Thyroid gland (tissue), 4 donors: Measurements from ENCODE around the gene SPNS2. TPM values are rescaled to one million over a fixed set of nuclear protein-coding genes. Genes with fewer than 3 reads are reported as not detected.
A peak's percentile ranks its signal among the peaks of the same experiment; 100 is the strongest.

Source experiments
- DNase-seq, 2 donors: peaks; one replicate each; pipeline ENCODE4 v3.0.0-alpha.2; 2019
- H3K27ac ChIP-seq, 3 donors: fragments of 200-600 bp; sonication (generic); 1 replicate in 2 of 3; 2 replicates in 1 of 3; pipeline ENCODE4 v1.5.1; 2016 to 2019; ENCODE audit warnings: mild to moderate bottlenecking in 1 of 3, moderate library complexity in 1 of 3
- H3K27me3 ChIP-seq: fragments of 200-600 bp; sonication (generic); one replicate; pipeline ENCODE4 v1.5.1; 2019
- H3K36me3 ChIP-seq, 2 donors: fragments of 200-600 bp; sonication (generic); one replicate each; pipeline ENCODE4 v1.5.1; 2016 to 2019
- H3K4me1 ChIP-seq, 2 donors: fragments of 200-600 bp; sonication (generic); one replicate each; pipeline ENCODE4 v1.5.1; 2017 to 2019
- H3K4me3 ChIP-seq, 3 donors: fragments of 200-600 bp; sonication (generic); replicated peaks in 1 of 3; 1 replicate in 2 of 3; 2 replicates in 1 of 3; pipeline ENCODE4 v1.5.1; 2016; ENCODE audit warnings: mild to moderate bottlenecking in 1 of 3
- H3K9me3 ChIP-seq: fragments of 200-600 bp; sonication (generic); one replicate; pipeline ENCODE4 v1.5.1; 2017
- POLR2A ChIP-seq, 2 donors: fragments of 450-650 bp; IDR thresholded peaks; one replicate each; pipeline ENCODE4 v1.6.1; 2017; ENCODE audit warnings: antibody characterized with exemption in 2 of 2, mild to moderate bottlenecking in 2 of 2, moderate library complexity in 1 of 2
- WGBS, 2 donors: methylation state at CpG; one replicate each; pipeline ENCODE4 v1.1.5; 2017; 5-methylcytosine and 5-hydroxymethylcytosine counted together
- intact Hi-C: fragments of 100-400 bp; cut with DNase I; formaldehyde crosslinking; loops from one replicate; pipeline ENCODE4 v1.15.1; 2023
- total RNA-seq, 4 donors: library from RNA; depleted of rRNA; stranded (reverse); fragments of >200 nt; gene quantifications; one replicate each; pipeline ENCODE4 v1.2.3, GENCODE V29; 2016
- TF ChIP-seq, protein P1 (sequence below), 6 experiments: fragments of 200-600 bp in 3 of 6; fragments of 450-650 bp in 3 of 6; sonication (generic) in 3 of 6; IDR thresholded peaks; one replicate each; pipeline ENCODE4 v1.5.1; 2016 to 2019; ENCODE audit warnings: antibody characterized with exemption in 6 of 6, mild to moderate bottlenecking in 2 of 6, inconsistent platforms in 1 of 6, moderate library complexity in 1 of 6

SPNS2 gene
- total RNA-seq, 4 donors from 2014 or later = 5.6 to 16.3 (median 8.1) TPM

- H3K36me3 ChIP-seq = no peaks in the 10 kb centered on the region
- intact Hi-C loops = no loop called here
- H3K27me3 ChIP-seq = no peaks in the 10 kb centered on the region
- DNase-seq = no peak
- H3K9me3 ChIP-seq = no peaks in the 10 kb centered on the region
- TF ChIP-seq, protein P1, sequence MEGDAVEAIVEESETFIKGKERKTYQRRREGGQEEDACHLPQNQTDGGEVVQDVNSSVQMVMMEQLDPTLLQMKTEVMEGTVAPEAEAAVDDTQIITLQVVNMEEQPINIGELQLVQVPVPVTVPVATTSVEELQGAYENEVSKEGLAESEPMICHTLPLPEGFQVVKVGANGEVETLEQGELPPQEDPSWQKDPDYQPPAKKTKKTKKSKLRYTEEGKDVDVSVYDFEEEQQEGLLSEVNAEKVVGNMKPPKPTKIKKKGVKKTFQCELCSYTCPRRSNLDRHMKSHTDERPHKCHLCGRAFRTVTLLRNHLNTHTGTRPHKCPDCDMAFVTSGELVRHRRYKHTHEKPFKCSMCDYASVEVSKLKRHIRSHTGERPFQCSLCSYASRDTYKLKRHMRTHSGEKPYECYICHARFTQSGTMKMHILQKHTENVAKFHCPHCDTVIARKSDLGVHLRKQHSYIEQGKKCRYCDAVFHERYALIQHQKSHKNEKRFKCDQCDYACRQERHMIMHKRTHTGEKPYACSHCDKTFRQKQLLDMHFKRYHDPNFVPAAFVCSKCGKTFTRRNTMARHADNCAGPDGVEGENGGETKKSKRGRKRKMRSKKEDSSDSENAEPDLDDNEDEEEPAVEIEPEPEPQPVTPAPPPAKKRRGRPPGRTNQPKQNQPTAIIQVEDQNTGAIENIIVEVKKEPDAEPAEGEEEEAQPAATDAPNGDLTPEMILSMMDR (IDR thresholded peaks at IDR 0.05) = no peak
- no peak for TF ChIP-seq POLR2A (IDR thresholded peaks at IDR 0.05)
- no peak overlapping the region for H3K27ac ChIP-seq
- peaks cover 11 to 22% of the 10 kb centered on the region in 2 donors for H3K4me1 ChIP-seq
- no peak overlapping the region for H3K4me3 ChIP-seq
- 86 to 87% methylated on average over 24 to 25 of the region's 31 CpGs for WGBS, 2 donors
Measured at GRCh38 chr17:4485676-4486646, 12.7 kb upstream of the SPNS2 start.

DNA sequence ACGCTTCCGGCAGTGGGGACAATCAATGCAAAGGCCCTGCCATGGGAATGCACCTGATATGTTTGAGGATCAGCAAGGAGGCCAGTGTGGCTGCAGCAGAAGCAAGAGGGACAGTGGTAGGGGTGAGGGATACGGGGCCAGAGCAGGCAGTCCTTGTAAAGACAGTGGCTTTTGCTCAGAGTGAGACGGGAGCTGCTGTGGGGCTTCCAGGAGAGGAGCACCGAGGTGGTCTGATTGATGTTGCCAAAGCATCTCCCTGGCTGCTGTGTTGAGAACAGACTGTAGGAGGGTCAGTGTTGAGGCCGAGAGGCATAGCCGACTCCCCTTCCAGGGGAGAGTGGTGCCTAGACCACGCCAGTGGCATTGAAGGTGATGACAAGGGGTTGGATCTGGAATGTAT is 11.4 kb upstream of the SPNS2 start:
- intact Hi-C loops = no loop called here

GRCh38 chr17:4487820-4488716 is 10.6 kb upstream of the SPNS2 start:
- H3K27ac ChIP-seq = peak overlapping the region in 1 of 3 donors; percentile 88
- intact Hi-C loops = no loop called here
- H3K4me1 ChIP-seq = peaks cover 11 to 19% of the 10 kb centered on the region in 2 donors
- H3K4me3 ChIP-seq = no peak overlapping the region
- no peak for DNase-seq
- no peaks in the 10 kb centered on the region for H3K27me3 ChIP-seq
- no peaks in the 10 kb centered on the region for H3K36me3 ChIP-seq
- 83 to 92% methylated on average over 13 to 24 of the region's 24 CpGs for WGBS, 2 donors
- H3K9me3 ChIP-seq = no peaks in the 10 kb centered on the region
- TF ChIP-seq, protein P1 (IDR thresholded peaks at IDR 0.05) = no peak
- no peak for TF ChIP-seq POLR2A (IDR thresholded peaks at IDR 0.05)

More for the DNA sequence above, 11.4 kb upstream of the SPNS2 start:
- Histone ChIP-seq H3K27me3 (no peaks in the 10 kb centered on the region), H3K27ac (no peak overlapping the region), H3K36me3 (no peaks in the 10 kb centered on the region), H3K9me3 (no peaks in the 10 kb centered on the region), H3K4me3 (no peak overlapping the region), H3K4me1 (peaks cover 11 to 19% of the 10 kb centered on the region in 2 donors)
- no peak for DNase-seq
- TF ChIP-seq, protein P1 (IDR thresholded peaks at IDR 0.05) = no peak
- no peak for TF ChIP-seq POLR2A (IDR thresholded peaks at IDR 0.05)
- WGBS, 2 donors = 90 to 93% methylated on average over 8 of the region's 8 CpGs

- DNase-seq = peak; percentile 87 to 93
- TF ChIP-seq, protein P1 (IDR thresholded peaks at IDR 0.05) = no peak
- no peak for TF ChIP-seq POLR2A (IDR thresholded peaks at IDR 0.05)
- WGBS, 2 donors = 40 to 43% methylated on average over 11 to 15 of the region's 15 CpGs
- H3K9me3 ChIP-seq = no peaks in the 10 kb centered on the region
- H3K27ac ChIP-seq = peak overlapping the region; percentile 13 to 88 (median 61)
- intact Hi-C loops = no loop called here
- no peaks in the 10 kb centered on the region for H3K27me3 ChIP-seq
- H3K4me1 ChIP-seq = peaks cover 11 to 19% of the 10 kb centered on the region in 2 donors
- no peak overlapping the region for H3K4me3 ChIP-seq
- no peaks in the 10 kb centered on the region for H3K36me3 ChIP-seq
Measured at GRCh38 chr17:4488989-4489595, 9.6 kb upstream of the SPNS2 start.
